Stimulated activated CD4-positive, alpha-beta T cell treated with anti-CD3 and anti-CD28 coated beads, Interleukin-1b, Interleukin-23, amount 100 ng/mL, for 4 hours (primary cell): ENCODE data around the gene MAGIX.
"Not testable (repeated sequence)": the region's sequence is repeated elsewhere in the genome, so short reads cannot be mapped to it uniquely, and the experiment has no call there.

ENCODE experiments used
- DNase-seq, 2 donors: peaks; one replicate each; pipeline ENCODE4 v3.0.0-alpha.2; 2020; ENCODE audit warnings: low read depth in 2 of 2

Gene MAGIX

DNA sequence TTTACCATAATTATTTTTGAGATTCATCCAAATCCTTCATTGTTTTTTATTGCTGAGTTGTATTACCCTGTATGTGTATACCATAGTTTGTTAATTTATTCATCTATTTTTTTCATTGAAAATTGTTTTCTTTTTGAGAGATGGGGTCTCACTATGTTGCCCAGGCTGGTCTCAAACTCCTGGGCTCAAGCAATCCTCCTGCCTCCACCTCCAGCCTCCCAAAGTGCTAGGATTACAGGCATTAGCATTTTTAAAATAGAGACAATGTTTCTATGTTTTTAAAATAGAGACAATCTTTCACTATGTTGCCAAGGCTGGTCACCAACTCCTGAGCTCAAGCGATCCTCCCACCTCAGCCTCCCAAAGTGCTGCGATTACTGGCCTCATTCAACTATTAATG lies 1.6 kb upstream of the MAGIX start:
- DNase-seq: no peak

DNA sequence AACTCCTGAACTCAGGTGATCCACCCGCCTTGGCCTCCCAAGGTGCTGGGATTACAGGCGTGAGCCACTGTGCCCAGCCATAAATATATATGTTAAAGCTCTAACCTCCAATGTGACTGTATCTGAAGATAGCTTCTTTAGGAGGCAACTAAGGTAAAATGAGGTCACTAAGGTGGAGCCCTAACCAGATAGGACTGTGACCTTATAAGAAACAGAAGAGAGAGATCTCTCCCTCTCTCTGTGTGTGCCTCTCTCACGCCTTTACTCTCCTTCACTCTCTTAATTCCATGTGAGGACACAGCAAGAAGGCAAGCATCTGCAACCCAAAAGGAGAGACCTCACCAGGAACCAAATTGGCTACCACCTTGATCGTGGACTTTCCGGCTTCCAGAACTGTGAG lies 926 bp upstream of the MAGIX start:
- DNase-seq: no peak

DNA sequence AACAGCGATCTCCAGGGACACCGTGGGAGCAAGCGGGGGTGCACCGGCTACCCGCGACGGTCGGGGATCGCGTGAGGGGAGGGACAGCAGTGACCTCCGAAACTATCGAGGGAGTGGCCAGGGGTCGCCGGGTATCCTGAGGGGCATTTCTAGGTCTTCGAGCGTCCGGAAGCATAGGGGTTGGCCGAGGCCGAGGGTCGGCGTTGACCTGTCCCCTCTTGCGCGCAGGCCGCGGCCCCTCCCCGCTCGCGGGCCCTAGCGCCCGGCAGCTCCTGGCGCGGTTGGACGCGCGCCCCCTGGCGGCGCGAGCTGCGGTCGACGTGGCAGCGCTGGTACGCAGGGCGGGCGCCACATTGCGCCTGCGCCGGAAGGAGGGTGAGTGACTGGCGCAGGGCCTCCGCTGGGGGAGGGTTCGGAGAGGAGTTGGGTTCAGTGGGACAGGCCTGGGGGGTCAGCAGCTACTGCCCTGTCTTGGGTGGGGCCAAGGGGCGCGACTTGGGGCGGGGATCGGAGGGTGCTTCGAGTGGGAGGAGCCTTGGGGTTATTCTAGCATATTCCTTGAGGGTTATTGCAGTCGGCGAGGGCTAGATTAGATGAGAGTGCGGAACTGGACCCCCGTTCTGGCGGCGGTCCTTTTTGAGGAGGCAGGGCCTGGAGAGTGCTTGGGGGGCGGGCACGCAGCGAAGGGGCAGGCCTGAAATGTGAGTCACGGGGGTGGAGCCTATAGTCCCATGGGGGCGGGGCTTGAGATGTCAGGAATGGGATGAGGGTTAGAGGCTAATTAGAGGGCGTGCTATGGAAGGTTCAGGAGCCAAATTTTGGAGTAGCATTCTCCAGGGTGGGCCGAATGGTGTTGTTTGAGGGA lies 1.2 kb downstream of the MAGIX start:
- DNase-seq: peak; percentile 69 to 75

DNA sequence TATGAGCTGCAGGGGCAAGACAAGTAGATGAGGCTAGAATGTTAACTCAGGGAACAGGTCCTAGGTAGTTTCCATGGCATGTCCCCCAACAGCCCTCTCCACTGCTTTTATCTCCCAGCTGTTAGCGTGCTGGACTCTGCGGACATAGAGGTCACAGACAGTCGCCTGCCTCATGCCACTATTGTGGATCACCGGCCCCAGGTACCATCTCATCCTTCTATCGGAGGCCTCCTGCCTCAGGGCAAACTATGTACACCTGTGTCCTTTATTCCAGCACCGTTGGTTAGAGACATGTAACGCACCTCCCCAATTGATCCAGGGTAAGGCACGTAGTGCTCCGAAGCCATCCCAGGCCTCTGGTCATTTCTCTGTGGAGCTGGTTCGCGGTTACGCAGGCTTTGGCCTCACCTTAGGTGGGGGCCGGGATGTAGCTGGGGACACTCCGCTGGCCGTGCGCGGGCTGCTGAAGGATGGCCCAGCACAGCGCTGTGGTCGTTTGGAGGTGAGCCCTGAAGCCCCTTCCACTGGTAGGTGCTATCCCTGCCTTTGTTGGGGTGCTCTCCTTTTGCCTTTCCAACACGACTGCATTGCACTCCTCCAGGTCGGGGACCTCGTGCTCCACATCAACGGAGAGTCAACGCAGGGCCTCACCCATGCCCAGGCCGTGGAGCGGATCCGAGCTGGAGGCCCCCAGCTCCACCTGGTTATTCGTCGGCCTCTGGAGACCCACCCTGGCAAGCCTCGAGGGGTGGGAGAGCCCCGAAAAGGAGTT lies 2.2 kb downstream of the MAGIX start:
- DNase-seq: no peak

DNA sequence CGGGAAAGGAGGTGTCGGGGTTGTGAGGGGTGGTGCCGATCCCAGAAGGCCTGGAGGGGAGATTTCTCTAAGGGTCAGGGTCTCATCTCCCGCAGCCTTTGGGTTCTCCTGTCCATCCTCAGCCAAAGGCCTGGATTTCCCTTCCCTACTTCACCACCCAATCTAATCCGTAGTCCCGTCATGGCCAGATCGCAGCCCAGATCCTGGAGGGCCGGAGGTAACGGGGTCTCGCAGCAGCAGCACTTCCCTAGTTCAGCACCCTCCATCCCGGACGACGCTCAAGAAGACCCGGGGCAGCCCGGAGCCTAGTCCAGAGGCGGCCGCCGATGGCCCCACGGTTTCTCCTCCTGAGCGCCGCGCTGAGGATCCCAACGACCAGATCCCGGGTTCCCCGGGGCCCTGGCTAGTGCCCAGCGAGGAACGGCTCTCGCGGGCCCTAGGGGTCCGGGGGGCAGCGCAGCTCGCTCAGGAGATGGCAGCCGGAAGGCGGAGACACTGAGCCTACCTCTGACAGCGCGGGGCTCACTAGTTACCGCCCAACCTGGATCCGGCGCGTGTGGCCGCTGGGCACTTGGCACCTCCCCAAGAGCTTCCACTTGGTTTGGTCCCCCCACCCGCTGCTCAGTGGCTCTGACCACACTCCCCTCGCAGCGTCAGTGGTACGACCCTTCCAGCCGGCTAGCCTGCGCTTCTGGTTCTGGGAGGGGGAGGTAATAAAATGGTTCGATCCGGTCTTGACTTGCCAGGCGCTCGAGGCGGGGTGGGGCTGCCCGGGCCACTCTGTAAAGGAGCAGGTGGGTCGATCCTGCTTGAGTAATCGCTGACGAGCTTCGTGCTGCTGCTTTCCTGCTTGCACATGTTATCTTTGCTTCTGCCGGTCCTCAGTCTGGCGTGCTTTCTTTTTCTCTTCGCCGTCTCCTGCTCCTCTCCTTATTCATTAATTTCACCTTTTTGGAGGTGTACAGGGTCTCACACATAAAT lies 3.6 kb downstream of the MAGIX start:
- DNase-seq: peak in 1 of 2 donors; percentile 46

DNA sequence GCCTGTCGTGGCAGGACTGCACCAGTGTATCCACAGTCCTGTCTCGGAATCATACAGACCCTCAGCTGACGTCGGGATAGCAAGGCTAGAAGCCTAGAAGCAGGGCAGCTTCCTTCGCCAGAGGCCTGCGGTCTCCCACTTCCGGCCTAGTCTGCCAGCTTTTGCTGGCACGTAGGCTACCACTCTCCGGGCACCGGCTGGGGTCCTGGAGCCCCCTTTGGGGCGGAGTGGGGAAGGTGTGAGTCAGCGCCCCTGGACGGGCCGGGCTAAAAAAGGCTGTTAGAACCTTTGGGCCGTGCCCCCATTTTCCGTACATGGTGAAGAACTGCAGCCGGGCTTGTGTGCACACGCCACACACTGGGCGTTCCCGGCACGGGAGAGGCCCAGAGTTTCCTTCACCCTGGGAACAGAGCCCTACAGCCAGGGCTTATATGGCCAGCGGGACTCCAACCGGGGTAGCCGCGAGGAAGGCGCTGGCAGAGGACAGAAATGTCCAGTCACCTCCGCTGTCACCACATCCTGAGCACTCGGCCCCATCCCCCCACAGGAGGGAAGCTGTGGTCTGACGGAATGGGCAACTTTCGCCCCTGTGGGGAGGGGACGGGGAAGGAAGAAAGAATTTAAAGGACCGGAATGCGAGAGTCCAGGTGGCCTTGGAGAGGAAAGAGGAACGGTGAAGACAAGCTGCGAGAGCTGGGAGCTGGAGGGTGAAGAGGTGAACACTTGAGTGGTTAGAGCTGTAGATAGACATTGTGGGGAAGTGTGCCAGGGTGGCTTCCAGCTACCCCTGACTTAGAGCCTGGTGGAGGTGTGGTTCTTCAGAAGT lies 4.6 kb downstream of the MAGIX start:
- DNase-seq: peak in 1 of 2 donors; percentile 29

DNA sequence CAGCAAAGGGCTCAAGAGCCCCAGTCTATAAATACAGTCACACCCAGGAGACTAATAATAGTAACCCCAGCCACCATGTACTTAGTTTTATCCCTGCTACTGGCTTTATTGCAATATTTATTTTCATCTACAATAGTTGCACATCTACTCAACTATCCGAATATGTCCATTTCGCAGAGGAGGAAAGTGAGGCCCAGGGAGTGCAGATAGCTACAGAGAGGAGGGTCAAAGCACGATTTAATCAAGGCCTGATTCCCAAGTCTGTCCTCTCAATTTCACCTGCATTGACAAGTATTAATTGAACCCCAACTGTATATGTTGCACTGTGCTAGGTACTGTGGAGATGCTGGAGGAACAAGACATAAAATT lies 5.2 kb downstream of the MAGIX start:
- DNase-seq: no peak

DNA sequence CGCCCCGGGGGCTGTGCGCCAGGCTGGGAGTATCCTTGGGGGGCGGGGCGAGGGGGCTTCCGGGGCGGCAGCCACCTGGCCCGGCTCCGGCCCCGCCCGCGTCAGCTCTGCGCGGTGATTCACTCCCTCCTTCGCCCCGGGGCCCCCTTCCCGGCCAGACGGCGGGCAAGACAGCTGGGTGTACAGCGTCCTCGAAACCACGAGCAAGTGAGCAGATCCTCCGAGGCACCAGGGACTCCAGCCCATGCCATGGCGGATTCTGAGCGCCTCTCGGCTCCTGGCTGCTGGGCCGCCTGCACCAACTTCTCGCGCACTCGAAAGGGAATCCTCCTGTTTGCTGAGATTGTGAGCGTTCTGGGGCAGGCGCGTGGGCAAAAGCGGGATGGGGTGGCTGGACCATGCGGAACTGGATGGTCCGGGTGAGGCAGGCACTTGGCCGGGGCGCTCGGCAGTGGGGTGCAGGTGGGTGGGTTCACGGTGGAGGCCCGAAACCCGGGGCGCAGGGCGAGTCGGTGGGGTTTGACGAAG lies 9.3 kb downstream of the MAGIX start, which contains the start of gene PLP2:
Gene PLP2, plus strand, starts transcription at position 147 of the 528 bp plus-strand sequence. Its CDS starts 103 bp downstream, at position 250.
- DNase-seq: peak in 1 of 2 donors; percentile 66

DNA sequence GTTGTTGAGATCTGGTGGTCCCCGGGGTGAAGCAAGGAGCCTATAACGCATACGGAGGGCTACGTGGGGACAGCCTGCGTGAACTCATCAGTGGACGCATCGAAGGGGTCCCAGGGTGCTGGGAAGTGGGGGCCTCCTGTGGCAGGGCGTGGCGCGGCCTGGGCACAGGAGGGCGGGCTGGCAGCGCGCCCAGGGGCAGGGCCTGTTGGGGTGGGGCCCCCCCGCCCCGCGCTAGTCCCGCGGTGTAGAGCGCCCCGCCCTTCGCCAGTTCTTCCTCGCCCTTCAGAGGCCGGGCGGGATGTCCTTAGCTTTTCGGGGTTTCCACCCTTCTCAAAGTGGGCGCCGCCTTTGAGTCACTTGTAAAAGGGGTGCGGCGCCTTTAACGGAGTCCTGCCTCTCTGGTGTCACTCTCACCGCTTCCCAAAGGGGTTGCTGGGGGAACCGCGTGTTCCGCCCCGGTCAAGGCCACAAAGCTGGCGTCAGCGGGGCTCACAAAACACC lies 9.8 kb downstream of the MAGIX start:
- peak in 1 of 2 donors; percentile 60 for DNase-seq

DNA sequence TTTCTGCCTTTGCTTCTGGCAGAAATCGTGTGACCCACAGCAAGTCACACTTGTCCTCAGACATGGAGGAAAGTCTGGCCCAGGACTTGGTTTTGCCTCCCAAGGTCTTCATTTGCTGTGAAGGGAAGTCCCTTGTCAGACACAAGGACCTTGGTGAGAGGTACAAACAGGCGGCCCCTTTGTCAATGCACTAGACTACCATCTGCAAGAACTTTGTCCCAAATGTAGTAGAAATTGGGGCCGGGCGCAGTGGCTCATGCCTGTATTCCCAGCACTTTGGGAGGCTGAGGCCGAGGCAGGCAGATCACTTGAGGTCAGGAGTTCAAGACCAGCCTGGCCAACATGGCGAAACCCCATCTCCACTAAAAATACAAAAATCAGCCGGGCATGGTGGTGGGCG lies 11.0 kb downstream of the MAGIX start:
- DNase-seq: not testable (repeated sequence)

DNA sequence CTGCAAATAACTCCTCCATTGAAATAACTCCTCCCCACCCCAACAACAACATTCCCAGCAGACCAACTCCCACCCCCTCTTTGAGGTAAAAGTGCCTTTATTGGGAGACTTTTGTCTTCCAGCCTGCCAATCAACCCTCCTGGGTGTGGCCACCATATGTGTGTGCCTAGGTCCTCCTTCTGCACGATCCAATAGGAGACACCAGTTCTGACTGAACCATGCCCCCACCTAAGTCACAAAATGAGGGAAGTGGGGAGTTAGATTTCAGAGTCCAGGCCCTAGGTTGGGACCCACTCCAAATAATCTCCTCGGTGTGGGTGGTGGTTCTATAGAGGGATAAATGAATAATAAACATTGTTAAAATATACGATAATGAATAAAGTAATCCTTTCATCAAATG lies 12.2 kb downstream of the MAGIX start:
- DNase-seq: no peak

DNA sequence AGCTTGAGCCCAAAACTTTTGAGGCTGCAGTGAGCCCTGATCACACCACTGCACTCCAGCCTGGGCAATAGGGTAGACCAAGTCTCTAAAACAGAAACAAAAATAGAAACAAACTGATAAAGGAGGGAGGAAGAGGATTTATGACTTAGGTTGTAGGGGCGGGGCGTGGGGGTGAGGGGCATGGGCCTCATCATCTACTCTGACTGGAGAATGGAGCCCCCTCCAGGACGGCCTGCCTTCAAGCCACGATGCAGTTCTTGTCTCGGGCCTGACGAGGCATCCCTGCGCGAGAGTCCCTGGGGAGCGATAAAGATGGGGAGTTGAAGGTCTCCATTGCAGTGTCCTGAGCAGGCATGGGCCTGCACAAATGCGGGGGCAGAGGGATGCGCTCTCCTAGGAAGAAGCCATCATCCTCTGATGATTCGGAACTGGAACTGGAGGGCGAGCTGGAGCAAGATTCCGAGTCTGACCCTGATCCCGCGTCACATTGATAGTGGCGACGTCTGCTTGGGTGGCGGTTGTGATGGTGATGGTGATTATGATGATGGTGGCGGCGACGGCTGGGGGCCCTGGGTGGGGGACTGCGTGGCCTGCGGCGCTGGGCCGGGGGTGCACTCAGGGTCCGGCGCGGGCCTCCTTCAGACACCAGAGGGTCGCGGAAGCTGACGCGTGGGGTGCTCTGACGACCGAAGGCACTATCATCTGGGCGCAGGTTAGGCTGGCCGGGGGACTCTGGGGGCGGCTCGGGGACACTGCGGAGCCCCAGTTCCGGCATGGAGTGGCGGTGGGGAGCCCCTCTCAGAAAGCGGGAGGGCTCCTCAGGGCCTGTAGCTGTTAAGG lies 13.1 kb downstream of the MAGIX start:
- DNase-seq: no peak

DNA sequence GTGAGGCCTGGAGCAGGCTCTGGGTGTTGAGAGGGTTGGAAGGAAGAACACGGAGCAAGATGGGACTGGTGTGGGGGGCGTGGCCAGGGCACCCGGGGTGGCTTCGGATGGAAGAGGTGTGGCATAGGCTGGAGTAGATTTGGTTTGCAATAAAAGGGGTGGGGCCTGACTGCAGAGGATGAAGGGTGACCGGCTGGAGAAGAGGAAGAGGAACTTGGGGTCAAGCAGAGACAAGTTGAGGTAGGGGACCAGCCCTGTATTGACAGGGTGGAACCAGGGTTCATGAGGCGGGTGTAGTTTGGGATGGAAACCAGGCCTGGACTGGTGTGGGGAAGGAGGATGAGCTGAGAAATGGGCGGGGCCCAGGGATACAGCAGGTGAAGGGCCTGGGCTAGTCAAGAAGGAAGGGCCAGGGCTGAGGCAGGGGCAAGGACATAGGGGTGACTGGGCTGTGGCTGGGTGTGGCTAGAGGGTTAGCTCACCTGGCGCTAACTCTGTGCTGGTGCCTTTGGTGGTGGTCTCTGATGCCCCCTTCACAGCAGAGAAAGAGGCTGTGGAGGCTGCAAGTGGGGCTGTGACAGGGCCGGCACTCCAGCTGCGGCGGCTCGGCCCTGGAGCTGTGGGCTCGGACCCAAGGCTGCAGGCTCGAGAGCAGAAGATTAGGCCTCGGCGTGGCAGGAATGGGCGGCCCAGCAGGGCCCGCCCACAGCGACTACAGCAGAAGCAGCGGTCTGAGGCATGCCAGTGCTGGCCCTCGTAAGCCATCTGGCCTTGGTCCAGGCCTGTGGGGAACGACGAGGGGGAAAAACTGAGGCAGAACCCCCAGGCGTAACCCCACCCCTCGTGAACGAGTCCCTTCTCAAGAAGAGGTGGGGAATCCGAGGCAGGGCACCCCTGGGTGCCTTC lies 14.1 kb downstream of the MAGIX start:
- no peak for DNase-seq

DNA sequence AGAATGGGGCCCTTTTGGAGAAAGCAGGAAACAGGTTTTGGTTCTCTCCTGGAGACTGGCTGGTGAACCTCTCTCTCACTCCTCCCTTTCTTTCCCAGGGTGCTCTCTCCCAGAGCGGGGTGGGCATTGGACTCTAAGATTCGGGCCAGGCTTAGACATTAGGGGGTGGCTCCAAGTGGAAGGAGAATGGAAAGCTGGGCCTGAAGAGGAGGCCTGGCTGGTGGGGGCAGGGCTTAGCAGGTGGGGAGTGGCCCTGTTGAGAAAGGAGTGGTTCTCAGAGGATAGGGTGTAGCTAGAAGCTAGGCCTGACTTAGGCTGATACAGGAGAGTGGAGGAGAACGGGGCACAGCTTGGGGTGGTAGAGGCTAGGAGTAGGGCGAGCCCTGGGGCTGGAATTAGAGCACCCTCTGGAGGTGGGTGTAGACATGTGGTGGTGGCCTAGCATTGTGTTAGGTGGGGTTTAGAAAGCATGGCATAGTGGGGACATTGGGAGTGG lies 14.8 kb downstream of the MAGIX start:
- DNase-seq: no peak

DNA sequence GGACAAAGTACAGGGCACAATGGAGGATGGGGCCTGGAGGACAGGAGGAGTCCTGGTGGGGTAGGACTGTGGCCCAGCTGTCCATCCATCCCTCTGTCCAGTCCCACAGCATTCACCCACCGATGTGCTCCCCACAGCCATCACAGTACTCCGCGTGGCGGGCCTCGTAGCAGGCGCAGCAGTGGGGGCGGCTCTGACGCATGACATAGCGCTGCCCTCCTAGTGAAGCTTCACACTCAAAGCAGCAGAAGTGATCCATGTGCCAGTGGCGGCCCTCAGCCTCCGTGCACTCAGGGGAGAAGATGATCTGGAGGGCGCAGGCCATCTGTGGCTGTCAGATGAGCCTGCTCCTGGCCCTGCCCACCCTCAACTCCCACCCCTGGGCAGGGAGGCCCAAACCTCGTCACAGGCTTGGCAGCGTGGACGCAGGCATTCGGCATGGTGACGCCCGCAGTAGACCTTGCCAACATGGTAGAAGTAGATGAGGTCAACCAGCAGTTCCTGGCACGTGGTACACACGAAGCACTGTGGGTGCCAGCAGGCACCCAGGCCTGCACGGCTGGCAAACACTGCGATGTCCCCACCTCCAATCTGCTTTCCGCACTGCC lies 15.4 kb downstream of the MAGIX start:
- DNase-seq: no peak

DNA sequence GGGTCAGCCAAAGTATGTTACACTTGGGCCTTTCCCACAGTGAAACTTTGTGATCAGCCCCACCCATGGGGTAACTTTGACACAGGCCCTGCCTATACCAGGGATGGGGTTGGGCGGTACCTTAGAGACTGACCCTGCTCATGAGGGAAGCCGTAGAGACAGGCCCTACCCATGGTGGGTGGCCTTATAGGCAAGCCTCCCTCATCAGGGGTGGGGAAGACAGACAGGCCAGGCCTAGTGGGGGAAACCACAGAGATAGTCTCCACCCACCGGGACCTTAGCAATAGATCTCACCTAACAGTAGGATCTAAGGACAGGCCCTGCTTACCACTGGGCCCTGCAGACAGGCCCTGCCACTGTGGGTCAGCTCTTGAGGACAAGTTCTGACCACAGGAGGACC lies 16.0 kb downstream of the MAGIX start:
- DNase-seq: no peak

DNA sequence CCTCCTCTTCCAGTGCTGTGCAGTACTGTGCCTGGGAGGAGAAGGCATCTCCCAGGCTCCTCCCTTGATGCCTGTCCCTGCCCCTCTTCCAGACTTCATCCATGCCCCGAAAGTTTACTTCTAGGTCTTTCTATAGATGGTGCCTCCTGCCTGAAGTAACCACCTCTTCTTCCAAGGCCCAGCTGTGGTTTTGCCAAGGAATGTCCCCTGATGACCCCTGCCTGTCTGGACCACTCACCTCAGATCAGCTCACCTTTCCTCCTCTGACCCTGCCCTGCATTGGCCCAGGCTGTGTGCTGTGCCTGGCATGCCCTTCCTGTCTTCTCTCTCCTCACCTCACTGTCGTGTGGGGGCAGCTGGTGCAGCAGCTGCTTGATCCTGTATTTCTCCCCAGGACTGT lies 16.8 kb downstream of the MAGIX start:
- DNase-seq: no peak
